NCI-H510A (cell line): ENCODE measurements around the gene SH3BP5.

ENCODE experiments used
- DNase-seq: peaks from one replicate; lab custom pipeline; 2025; lab: John Stamatoyannopoulos, UW

SH3BP5 gene

GRCh38 chr3:15253023-15253697 lies 79.2 kb downstream of the SH3BP5 start:
- no peak for DNase-seq

DNA sequence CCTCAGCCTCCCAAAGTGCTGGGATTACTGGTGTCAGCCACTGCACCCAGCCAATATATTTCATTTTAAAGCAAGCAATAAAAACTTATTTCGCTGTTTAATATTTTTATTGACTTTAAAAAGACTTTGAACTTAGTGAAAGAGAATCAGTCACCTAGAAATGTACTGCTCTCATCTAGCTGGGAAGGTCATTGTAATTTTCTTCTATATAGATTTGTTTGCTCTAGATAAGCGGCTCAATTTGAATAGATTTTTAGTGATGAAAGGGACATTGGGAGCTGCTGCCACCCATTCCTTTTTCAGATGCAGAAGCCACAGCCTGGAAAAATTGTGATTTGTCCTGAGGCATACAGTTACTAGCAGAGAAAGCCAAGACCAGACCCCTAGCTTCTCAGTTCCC lies 86.2 kb downstream of the SH3BP5 start:
- DNase-seq: no peak

- no peak for DNase-seq
These were observed 88.4 kb downstream of the SH3BP5 start for GRCh38 chr3:15243822-15244482.

- DNase-seq: no peak
These were observed 91.0 kb downstream of the SH3BP5 start for GRCh38 chr3:15241341-15241740.

DNA sequence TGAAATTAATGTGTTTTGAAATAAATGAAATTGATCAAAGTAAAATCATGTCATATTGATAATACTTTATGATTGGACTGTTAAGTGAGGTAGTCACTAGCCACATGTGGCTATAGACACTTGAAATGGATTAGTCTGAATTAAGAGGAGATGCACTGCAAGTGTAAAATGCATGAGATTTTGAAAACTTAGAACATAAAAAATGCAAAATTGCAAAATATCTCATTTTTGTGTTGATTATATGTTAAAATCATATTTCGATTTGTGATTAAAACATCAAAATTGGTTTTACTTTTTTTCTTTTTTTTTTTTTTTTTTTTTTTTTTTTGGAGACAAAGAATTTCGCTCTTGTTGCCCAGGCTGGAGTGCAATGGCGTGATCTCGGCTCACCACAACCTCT lies 103.1 kb downstream of the SH3BP5 start:
- no peak for DNase-seq

DNA sequence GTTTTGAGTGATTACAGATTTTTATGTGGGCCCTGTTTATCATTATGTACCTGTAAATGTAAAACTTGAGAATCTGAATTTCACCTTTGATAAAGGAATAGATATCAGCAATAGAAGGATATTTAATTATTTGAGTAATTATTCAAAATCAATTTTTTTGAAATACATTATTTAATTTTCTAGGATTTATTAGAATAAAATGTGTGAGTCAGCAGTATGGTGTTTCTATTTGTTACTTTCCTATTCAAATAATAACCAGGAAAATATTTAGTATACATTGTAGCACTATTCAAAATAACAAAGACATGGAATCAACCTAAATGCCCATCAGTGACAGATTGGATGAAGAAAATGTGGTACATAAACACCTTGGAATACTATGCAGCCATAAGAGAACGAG lies 104.2 kb downstream of the SH3BP5 start:
- DNase-seq: no peak

- no peak for DNase-seq
These were observed 108.5 kb downstream of the SH3BP5 start for GRCh38 chr3:15223685-15224572.

GRCh38 chr3:15221574-15222217 lies 110.7 kb downstream of the SH3BP5 start:
- no peak for DNase-seq

- no peak for DNase-seq
These were observed 111.7 kb downstream of the SH3BP5 start for GRCh38 chr3:15220661-15221060.

DNA sequence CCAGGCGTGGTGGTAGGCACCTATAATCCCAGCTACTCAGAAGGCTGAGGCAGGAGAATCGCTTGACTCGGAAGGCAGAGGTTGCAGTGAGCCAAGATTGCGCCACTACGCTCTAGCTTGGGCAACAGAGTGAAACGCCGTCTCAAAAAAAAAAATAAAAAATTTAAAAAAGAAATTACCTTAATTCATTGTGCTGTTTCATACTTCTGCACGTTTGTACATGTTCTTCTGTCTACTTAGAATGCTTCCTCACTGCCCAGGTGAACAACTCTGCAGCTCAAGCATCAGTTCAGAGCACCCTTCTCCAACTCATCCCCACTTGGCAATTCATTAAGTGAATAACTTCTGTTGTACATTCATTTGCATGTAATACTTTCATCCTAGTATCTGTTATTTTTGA lies 112.3 kb downstream of the SH3BP5 start:
- DNase-seq: no peak

- no peak for DNase-seq
These were observed 113.7 kb downstream of the SH3BP5 start for GRCh38 chr3:15218689-15219088.

DNA sequence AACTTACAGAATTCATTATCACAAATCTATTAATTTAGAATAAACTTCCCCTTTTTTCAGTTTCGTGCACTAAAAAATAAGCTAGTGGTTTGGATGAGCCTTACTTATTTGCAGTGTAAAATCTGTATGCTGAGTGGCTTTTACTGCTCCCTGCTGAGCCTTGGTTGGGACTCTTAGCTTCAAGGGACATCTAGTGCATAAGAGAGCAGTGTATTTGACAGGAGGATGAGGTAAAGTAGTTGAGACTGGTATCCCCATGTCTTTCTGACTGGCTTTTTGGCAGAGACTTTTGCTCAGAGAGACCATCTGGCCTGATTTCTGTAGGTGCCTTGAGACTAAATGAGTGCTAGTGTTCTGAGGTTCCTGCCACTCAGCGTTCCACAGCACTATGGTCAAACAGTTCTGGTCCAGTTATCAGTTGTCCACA lies 114.5 kb downstream of the SH3BP5 start:
- no peak for DNase-seq

- no peak for DNase-seq
These were observed 115.2 kb downstream of the SH3BP5 start for GRCh38 chr3:15217011-15217671.

DNA sequence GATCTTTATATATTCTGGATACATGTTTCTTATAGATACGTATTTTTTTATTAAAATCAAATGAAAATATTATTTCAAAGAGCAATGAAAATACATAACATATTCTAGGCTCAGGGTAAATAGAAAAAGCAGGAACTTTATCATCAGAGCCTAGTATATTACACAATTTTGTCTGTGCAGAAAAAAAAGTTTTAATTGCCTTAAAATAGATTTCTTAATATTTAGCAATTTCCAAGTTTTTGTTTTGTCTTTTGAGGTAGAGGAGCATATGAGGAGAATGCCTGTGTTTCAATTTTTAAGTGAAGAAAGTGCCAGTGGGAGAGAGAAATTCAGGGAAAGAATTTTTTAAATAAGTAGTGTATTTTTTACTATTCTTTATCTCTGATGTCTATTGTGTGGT lies 115.9 kb downstream of the SH3BP5 start:
- no peak for DNase-seq

- DNase-seq: no peak
These were observed 116.4 kb downstream of the SH3BP5 start for GRCh38 chr3:15215996-15216395.

GRCh38 chr3:15214758-15215157 lies 117.6 kb downstream of the SH3BP5 start:
- no peak for DNase-seq

DNA sequence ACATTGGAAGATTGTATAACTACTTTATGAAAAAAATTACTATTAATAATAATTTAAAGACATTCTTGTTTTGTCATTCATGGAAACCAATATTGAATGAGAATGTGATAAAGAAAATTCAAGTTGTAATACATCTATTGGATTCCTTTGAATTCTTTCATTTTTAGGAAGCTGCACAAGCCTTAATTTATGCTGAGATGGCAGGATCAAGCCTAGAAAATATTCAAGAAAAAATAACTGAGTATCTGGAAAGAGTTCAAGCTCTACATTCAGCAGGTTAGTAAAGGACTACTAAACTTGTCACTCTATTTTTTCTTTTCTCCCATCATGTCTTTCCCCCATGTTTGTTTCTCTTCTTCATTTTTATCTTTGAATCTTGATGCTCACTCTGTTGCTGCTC lies 120.4 kb downstream of the SH3BP5 start:
- DNase-seq: no peak

DNA sequence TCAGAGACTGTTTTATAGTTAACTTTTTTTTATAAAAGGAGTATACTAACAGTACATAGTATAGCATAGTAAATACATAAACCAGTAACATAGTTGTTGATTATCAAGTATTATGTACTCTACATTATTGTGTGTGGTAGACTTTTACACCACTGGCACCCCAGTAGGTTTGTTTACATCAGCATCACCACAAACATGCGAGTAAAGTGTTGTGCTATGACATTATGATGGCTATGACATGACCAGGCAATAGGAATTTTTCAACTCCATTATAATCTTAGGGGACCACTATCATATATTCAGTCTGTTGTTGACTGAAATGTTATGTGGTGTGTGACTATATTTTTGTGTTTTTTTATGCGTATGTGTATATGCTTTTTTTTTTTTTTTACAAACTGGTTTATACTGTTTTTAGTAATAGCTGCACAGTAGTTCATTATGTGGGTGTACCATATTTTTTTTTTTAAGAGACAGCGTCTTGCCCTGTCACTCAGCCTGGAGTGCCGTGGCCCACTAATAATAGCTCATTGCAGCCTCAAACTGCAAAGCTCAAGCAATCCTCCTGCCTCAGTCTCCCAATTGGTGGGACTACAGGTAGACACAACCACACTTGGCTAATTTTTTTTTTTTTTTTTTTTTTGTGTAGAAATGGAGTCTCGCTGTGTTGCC lies 124.4 kb downstream of the SH3BP5 start:
- no peak for DNase-seq

GRCh38 chr3:15206662-15207576 lies 125.5 kb downstream of the SH3BP5 start:
- DNase-seq: no peak
